Natural killer cell (primary cell): ENCODE data around the gene MYO5B. TPM values are rescaled to one million over a fixed set of nuclear protein-coding genes. Genes with fewer than 3 reads are reported as not detected.
A peak's percentile ranks its signal among the peaks of the same experiment; 100 is the strongest.

Source experiments
- ATAC-seq, 3 donors: fragments of 150-1000 bp in 2 of 3; fragments of 200-7000 bp in 1 of 3; cut with Tn5 transposase; 1 replicate in 1 of 3; 2 replicates in 2 of 3; pipeline ENCODE4 v1.10.0; 2021; ENCODE audit warnings: mild to moderate bottlenecking in 2 of 3, moderate library complexity in 2 of 3
- DNase-seq, 2 donors: peaks; one replicate each; pipeline versions ENCODE4 v3.0.0 to v3.0.0-alpha.2; 2013 to 2021; ENCODE audit warnings: mixed read lengths in 1 of 2
- H3K27ac ChIP-seq: one replicate; pipeline ENCODE4 v1.5.1; 2013; ENCODE audit warnings: mild to moderate bottlenecking, low read length
- H3K27me3 ChIP-seq: one replicate; pipeline ENCODE4 v1.6.1; 2013; ENCODE audit warnings: low read length; ENCODE audit not compliant: control insufficient read depth, insufficient read depth
- H3K36me3 ChIP-seq: one replicate; pipeline ENCODE4 v1.6.1; 2013; ENCODE audit warnings: low read length; ENCODE audit not compliant: control insufficient read depth, insufficient read depth
- H3K4me1 ChIP-seq: one replicate; pipeline ENCODE4 v1.6.1; 2013; ENCODE audit warnings: low read length; ENCODE audit not compliant: control insufficient read depth, insufficient read depth
- H3K4me3 ChIP-seq: one replicate; pipeline ENCODE4 v1.5.1; 2013; ENCODE audit warnings: low read length
- H3K9me3 ChIP-seq: one replicate; pipeline ENCODE4 v1.6.1; 2013; ENCODE audit warnings: low read length; ENCODE audit not compliant: control insufficient read depth, insufficient read depth
- H3K27ac Mint-ChIP-seq, 2 donors: one replicate each; pipeline ENCODE4 v1.8.0; 2022; ENCODE audit warnings: mild to moderate bottlenecking in 2 of 2, mixed read lengths in 2 of 2, moderate library complexity in 1 of 2
- H3K27me3 Mint-ChIP-seq, 2 donors: one replicate each; pipeline ENCODE4 v1.8.0; 2022; ENCODE audit warnings: low read depth in 2 of 2, mixed read lengths in 2 of 2
- H3K36me3 Mint-ChIP-seq: one replicate; pipeline ENCODE4 v1.8.0; 2022; ENCODE audit warnings: mixed read lengths
- H3K4me1 Mint-ChIP-seq, 2 donors: one replicate each; pipeline ENCODE4 v1.8.0; 2022; ENCODE audit warnings: mixed read lengths in 2 of 2
- H3K4me3 Mint-ChIP-seq: one replicate; pipeline ENCODE4 v1.8.0; 2022; ENCODE audit warnings: mild to moderate bottlenecking, moderate library complexity, mixed read lengths
- H3K9me3 Mint-ChIP-seq, 2 donors: one replicate each; pipeline ENCODE4 v1.8.0; 2022; ENCODE audit warnings: mixed read lengths in 2 of 2
- WGBS: methylation state at CpG from one replicate; pipeline ENCODE4 v1.1.7; 2013; ENCODE audit warnings: missing lambda C conversion rate; ENCODE audit not compliant: insufficient coverage; 5-methylcytosine and 5-hydroxymethylcytosine counted together
- intact Hi-C: fragments of 100-400 bp; cut with micrococcal nuclease; formaldehyde crosslinking; loops from one replicate; pipeline ENCODE4 v1.14.2; 2022
- total RNA-seq, 4 donors: library from RNA; stranded (reverse); fragments of 120-200 nt in 1 of 4; gene quantifications; one replicate each; pipeline versions ENCODE4 v1.2.3 to v1.2.4, GENCODE V29; 2013 to 2022
- TF ChIP-seq, protein P1 (sequence below): fragments of 200-600 bp; IDR thresholded peaks from one replicate; pipeline ENCODE4 v1.8.0; 2022; ENCODE audit warnings: antibody characterized with exemption

MYO5B gene
- total RNA-seq, 3 donors from 2014 or later (not counting 1 experiment from before 2014, with no cell fraction given) = 0.33 TPM; not detected in 2

DNA sequence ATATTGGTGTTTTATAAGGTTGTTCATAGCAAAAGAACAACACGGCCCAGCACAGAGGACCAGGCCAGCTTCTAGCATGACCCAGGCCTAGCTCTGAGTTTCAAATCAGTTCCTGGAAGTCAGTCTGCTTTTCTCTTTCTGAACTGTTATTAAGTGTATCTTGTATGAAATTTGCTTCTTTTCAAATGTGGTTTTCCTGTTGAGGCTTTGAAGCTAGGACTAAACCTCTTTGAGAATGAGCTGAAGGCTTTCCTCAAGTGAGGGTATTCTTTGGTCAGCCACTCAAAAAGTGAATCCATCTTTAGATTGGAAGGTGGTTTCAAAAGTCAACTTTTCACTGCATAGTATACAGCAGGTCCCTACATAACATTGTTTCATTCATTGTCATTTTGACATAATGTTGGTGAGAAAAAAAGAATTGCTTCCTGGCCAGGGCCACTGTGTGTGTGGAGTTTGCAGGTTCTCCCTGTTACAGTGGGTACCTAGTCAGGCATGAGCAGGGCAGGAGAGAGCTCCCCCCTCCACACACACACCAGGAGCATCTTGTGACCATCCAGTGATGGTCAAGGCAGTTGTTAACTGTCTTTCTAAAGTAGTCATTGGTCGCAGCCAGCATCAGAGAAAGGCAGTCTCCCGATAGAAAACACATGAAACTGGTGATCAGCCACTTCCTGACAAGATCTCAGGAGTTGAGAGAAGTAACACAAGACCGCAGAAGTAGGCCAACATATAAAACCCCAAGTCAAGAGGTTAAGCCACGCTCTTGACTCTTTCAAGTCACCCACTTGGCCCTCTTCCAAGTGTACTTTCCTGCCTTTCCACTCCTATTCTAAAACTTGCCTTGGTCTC is 374.9 kb downstream of the MYO5B start:
- Histone ChIP-seq H3K27ac (peak overlapping the region; percentile 80), H3K9me3 (no peaks in the 10 kb centered on the region), H3K4me3 (no peak overlapping the region), H3K36me3 (no peaks in the 10 kb centered on the region), H3K4me1 (peaks cover 43% of the 10 kb centered on the region), H3K27me3 (no peaks in the 10 kb centered on the region)
- Mint-ChIP-seq H3K4me3 (peak overlapping the region; percentile 69), H3K27me3 (no peaks in the 10 kb centered on the region), H3K27ac (peak overlapping the region; percentile 77 to 93), H3K36me3 (no peaks in the 10 kb centered on the region), H3K4me1 (peaks cover 77 to 87% of the 10 kb centered on the region in 2 donors), H3K9me3 (no peaks in the 10 kb centered on the region)
- DNase-seq (peak; percentile 45 to 83), ATAC-seq (peak; percentile 76 to 90 (median 82))
- TF ChIP-seq, protein P1, sequence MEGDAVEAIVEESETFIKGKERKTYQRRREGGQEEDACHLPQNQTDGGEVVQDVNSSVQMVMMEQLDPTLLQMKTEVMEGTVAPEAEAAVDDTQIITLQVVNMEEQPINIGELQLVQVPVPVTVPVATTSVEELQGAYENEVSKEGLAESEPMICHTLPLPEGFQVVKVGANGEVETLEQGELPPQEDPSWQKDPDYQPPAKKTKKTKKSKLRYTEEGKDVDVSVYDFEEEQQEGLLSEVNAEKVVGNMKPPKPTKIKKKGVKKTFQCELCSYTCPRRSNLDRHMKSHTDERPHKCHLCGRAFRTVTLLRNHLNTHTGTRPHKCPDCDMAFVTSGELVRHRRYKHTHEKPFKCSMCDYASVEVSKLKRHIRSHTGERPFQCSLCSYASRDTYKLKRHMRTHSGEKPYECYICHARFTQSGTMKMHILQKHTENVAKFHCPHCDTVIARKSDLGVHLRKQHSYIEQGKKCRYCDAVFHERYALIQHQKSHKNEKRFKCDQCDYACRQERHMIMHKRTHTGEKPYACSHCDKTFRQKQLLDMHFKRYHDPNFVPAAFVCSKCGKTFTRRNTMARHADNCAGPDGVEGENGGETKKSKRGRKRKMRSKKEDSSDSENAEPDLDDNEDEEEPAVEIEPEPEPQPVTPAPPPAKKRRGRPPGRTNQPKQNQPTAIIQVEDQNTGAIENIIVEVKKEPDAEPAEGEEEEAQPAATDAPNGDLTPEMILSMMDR = no peak
- WGBS = 9% methylated on average over 5 of the region's 5 CpGs
- intact Hi-C loops = loop anchor here (1.0 to 10.0 kb wide), 3 partner anchors 8 to 985 kb away; no protein-coding TSS in a partner anchor

DNA sequence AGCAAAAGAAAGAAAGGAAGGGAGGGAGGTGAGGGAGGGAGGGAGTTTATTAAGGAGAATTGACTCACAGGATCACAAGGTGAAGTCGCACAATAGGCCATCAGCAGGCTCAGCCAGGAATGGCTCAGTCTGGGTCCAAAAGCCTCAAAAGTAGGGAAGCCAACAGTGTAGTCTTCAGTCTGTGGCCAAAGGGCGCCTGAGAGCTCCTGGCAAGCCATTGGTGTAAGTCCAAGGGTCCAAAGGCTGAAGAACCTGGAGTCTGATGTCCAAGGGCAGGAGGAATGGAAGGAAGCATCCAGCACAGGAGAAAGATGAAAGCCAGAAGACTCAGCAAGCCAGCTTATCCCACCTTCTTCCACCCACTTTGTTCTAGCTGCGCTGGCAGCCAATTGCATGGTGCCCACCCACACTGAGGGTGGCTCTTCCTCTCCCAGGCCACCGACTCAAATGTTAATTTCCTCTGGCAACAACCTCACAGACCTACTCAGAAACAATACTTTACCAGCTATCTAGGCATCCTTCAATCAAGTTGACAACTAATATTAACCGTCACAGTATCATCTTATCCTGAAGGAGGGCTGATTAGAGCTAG is 375.8 kb downstream of the MYO5B start:
- no peaks in the 10 kb centered on the region for H3K9me3 ChIP-seq
- intact Hi-C loops = loop anchor here (10.0 kb wide), 2 partner anchors 874 to 984 kb away; no protein-coding TSS in a partner anchor
- H3K4me3 ChIP-seq = no peak overlapping the region
- Mint-ChIP-seq H3K27me3 (no peaks in the 10 kb centered on the region), H3K36me3 (no peaks in the 10 kb centered on the region), H3K4me3 (peak overlapping the region; percentile 69), H3K9me3 (no peaks in the 10 kb centered on the region), H3K4me1 (peaks cover 78 to 87% of the 10 kb centered on the region in 2 donors), H3K27ac (peak overlapping the region; percentile 77 to 93)
- TF ChIP-seq, protein P1 = no peak
- 69% methylated on average over 5 of the region's 5 CpGs for WGBS
- no peaks in the 10 kb centered on the region for H3K36me3 ChIP-seq
- peaks cover 50% of the 10 kb centered on the region for H3K4me1 ChIP-seq
- H3K27me3 ChIP-seq = no peaks in the 10 kb centered on the region
- peak overlapping the region; percentile 80 for H3K27ac ChIP-seq
- no peak for DNase-seq
- ATAC-seq = no peak

DNA sequence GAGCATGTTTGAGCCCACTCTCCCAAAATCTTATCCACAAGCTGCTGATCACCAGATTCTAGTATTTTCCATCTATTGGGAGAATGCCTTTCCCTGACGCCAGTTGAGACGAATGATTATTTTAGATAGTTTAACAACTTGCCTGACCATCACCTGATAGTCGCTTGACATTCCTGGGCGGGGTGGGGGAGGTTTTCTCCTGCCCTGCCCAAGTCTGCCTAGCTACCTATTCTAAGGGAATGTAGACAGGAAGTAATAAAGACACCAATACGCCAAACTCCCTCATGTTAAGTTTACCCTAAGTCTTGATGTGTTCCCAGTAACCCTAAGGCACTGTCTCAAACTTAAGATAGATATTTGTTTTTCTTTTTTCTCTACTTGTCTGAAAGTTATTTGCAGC is 377.0 kb downstream of the MYO5B start:
- intact Hi-C loops = loop anchor here (10.0 kb wide), 2 partner anchors 873 to 983 kb away; no protein-coding TSS in a partner anchor
- TF ChIP-seq, protein P1 = no peak
- H3K27ac ChIP-seq = no peak overlapping the region
- peaks cover 85 to 89% of the 10 kb centered on the region in 2 donors for H3K4me1 Mint-ChIP-seq
- no peaks in the 10 kb centered on the region for H3K9me3 ChIP-seq
- WGBS = 96% methylated on average over 4 of the region's 5 CpGs
- H3K27me3 ChIP-seq = no peaks in the 10 kb centered on the region
- H3K36me3 Mint-ChIP-seq = no peaks in the 10 kb centered on the region
- DNase-seq = no peak
- H3K36me3 ChIP-seq = no peaks in the 10 kb centered on the region
- no peak for ATAC-seq
- no peak overlapping the region for H3K4me3 ChIP-seq
- H3K27ac Mint-ChIP-seq = peak overlapping the region; percentile 77 to 93
- no peaks in the 10 kb centered on the region for H3K9me3 Mint-ChIP-seq
- no peaks in the 10 kb centered on the region for H3K27me3 Mint-ChIP-seq
- H3K4me3 Mint-ChIP-seq = peak overlapping the region; percentile 69
- H3K4me1 ChIP-seq = peaks cover 50% of the 10 kb centered on the region
